HK-2 (cell line): ENCODE measurements around the gene TECR.
"Not testable (repeated sequence)": the region's sequence is repeated elsewhere in the genome, so short reads cannot be mapped to it uniquely, and the experiment has no call there.

Experiments
- DNase-seq: peaks from one replicate; pipeline ENCODE4 v3.0.0-alpha.2; 2018; ENCODE audit not compliant: unreplicated experiment

TECR gene

GRCh38 chr19:14561847-14562351 lies 32.5 kb downstream of the TECR start:
- peak; percentile 67 for DNase-seq

GRCh38 chr19:14562660-14563589 lies 33.5 kb downstream of the TECR start:
- no peak for DNase-seq

DNA sequence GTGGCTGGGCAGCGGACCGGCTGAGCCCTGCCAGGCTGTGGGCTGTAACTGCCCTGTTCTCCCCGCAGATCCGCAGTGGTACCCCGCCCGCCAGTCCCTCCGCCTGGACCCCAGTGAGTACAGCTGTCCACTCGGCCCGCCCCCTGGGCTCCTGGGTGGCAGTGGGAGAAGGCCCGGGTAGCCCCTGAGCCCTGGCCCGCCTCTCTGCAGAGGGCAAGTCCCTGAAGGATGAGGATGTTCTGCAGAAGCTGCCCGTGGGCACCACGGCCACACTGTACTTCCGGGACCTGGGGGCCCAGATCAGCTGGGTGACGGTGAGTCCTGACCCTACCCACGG lies 34.2 kb downstream of the TECR start:
- no peak for DNase-seq

- no peak for DNase-seq
Measured at GRCh38 chr19:14563989-14564651, 34.7 kb downstream of the TECR start.

DNA sequence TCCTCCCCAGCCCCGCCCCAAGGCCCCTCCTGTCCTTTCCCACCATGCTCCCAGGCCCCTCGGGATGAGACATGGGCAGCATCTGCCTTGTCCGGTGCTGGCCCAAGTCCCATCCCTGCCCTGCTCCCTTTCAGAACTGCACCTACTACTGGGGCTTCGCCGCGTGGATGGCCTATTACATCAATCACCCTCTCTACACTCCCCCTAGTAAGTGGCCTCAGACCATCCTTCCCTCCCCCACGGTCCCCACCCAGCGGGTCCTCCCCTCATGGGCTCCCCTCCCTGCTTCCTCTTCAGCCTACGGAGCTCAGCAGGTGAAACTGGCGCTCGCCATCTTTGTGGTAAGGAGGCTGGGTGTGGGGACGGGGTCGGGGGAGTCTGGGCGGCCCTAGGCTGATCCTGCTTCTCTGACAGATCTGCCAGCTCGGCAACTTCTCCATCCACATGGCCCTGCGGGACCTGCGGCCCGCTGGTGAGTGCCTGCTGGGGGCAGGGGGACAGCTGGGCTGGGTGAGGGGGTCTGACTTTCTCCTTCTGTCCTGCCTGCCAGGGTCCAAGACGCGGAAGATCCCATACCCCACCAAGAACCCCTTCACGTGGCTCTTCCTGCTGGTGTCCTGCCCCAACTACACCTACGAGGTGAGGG lies 35.4 kb downstream of the TECR start:
- not testable (repeated sequence) for DNase-seq

- DNase-seq = no peak
Measured at GRCh38 chr19:14565298-14565679, 35.9 kb downstream of the TECR start.

- DNase-seq = no peak
Measured at GRCh38 chr19:14565765-14566711, 36.6 kb downstream of the TECR start.

DNA sequence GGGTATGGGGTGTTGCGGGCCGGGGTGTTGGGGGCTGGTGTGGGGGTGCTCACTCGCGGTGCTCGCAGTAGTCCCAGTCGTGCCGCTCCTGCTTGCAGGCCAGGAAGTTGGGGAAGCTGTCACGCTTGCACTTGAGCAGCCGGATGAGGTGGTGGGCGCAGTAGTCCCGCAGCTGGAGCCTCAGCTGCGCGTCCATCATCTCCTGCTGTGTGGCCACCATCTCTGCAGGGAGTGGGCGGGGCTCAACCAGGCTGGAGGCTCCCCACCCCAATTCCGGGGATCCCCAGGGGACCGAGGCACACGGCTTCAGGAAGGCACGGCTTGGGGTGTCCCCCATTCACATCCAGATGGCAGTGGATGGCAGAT lies 37.3 kb downstream of the TECR start:
- DNase-seq = no peak

- no peak for DNase-seq
Measured at GRCh38 chr19:14567079-14567478, 37.7 kb downstream of the TECR start.

GRCh38 chr19:14570864-14571527 lies 41.6 kb downstream of the TECR start:
- DNase-seq = no peak

GRCh38 chr19:14571695-14572490 lies 42.5 kb downstream of the TECR start, which contains the start of gene NDUFB7:
Gene NDUFB7 (minus strand): TSS chr19:14572066. CDS start chr19:14572000, 66 bp downstream.
- peak; percentile 91 for DNase-seq

DNA sequence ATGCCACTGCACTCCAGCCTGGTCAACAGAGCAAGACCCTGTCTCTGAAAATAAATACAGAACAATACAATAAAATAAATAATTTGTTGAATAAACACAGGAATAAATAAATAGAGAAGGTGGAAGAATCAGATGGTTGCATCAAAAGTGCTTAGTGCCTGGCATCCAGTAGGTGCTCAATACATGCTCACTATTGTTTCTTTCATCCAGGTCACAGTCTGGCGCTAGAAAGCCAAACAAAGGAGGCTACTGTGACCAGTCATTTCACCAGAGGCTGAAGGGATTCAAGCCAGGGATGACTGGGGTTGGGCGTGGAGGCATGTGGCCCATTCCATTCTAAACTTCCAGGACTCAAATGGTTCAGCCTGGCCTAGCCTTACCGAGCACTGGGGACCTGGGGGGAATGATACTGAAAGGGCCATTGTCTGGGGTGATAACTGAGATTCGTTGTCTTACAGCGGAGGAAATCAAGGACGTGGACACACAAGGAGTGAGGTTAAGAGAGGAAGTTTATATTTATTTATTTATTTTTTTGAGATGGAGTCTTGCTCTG lies 46.1 kb downstream of the TECR start:
- DNase-seq = no peak

DNA sequence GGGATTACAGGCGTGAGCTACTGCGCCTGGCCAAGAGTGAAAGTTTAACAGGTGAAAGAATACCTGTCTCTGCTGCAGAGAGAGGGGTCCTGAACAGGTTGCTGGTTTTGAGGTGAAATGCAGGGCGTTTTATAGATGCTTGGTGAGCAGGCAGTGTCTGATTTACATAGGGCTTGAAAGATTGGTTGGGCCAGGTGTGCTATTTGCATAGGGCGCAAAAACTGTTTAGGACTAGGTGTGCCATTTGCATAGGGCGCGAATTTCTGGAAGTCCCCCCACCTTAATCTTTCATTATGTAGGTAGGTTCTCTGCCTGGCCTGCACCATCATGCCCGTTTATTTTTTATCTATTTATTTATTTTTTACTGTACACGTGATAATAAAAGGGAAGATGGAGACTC lies 47.0 kb downstream of the TECR start:
- no peak for DNase-seq

GRCh38 chr19:14577264-14577663 lies 47.9 kb downstream of the TECR start:
- DNase-seq = no peak

GRCh38 chr19:14577885-14578427 lies 48.6 kb downstream of the TECR start:
- no peak for DNase-seq

DNA sequence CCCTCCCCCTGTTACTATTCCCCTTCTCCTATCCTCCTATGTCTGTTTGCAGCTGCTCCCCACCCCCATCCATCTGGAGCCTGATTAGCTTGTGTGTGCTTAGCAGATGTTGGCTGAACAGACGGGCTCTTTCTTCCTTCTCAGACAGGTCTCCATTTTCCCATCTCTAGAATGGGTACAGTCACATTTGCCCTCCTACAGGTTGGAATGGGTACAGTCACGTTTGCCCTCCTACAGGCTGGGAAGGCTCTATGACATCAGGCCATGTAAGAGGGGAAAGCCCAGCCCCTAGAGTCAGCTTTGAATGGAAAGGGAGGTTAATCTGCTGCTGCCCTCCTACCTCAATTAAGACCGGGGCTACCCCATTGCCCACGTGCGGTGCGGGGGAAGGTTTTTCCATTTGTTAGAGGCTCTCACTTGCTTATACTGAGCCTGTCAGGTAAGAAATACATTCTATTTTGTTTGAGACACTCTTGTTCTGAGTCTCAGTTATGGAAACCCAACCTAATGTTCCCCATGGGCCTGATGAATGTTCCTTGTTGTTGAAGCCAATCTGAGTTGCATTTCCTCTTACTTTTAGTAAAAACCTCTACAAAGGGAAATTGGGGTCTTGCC lies 51.3 kb downstream of the TECR start:
- DNase-seq = no peak

- no peak for DNase-seq
Measured at GRCh38 chr19:14582894-14583340, 53.5 kb downstream of the TECR start, which contains the start of gene CLEC17A. Gene CLEC17A (plus strand): TSS chr19:14583084. CDS start chr19:14583161, 77 bp downstream.

GRCh38 chr19:14584372-14584771 lies 55.0 kb downstream of the TECR start:
- not testable (repeated sequence) for DNase-seq

DNA sequence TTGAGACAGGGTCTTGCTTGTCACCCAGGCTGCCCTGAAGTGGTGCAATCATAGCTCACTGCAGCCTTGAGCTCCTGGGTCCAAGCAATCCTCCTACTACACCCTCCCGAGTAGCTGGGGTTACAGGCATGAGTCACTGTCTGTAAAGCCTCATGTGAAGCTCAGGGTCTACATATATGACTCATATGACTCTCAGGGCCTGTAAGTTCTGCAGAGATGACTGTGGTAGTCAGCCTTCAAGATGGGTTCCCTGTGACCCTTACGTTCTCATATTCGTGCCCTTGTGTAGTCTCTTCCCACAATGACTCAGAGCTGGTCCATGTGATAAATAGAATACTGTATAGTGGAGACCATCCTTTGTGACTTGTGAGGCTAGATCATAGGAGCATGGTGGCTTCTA lies 55.8 kb downstream of the TECR start:
- not testable (repeated sequence) for DNase-seq
